Measurements from ENCODE around the gene CGB8. TPM values are rescaled to one million over a fixed set of nuclear protein-coding genes. Genes with fewer than 3 reads are reported as not detected.

Gene CGB8
- total and polyA plus RNA-seq, 2 of the 8 experiments (the other 6 are each of a cell fraction or from before 2014, with no cell fraction given): 0.09 TPM; not detected in 1

Small RNAs within 50 kb of the gene (microRNA-seq; reads per million reads assigned to microRNA genes)
- gene MIR6798 (ENCODE audit: borderline microRNAs expressed in 2 of 2, borderline number of aligned reads in 2 of 2, borderline replicate concordance in 1 of 2): 0 to 0.41 reads per million in 2 experiments

Small RNAs within 50 kb of the gene (small RNA-seq; reads per million reads assigned to genes)
- gene MIR6798 (ENCODE audit: insufficient read depth) (2.2 reads per million, percentile 22 among the genes with 10 or more reads in this experiment), gene RN7SL708P (ENCODE audit: insufficient read depth) (not detected)

Other genes with a start within 250 kb of the CGB8 start
- 42.5 and 44.5 TPM in 2 replicates for gene BCAT2, start 238.1 kb downstream of the CGB8 start, total RNA-seq (2021; fragmentation: NEBNext Ultra II Directional; extraction: Animal tissue kit (Norgen Biotek cat#: 25700))
- gene BCAT2, start 238.1 kb downstream of the CGB8 start, polyA plus RNA-seq (2011; rRNA removed): 48.7 and 77.3 TPM in 2 replicates
- gene HSD17B14, start 212.6 kb downstream of the CGB8 start, total RNA-seq (2021; fragmentation: NEBNext Ultra II Directional; extraction: Animal tissue kit (Norgen Biotek cat#: 25700)): 8.4 and 9.7 TPM in 2 replicates
- 25.5 and 32.7 TPM in 2 replicates for gene HSD17B14, start 212.6 kb downstream of the CGB8 start, polyA plus RNA-seq (2011; rRNA removed)
- gene PLEKHA4, start 180.5 kb downstream of the CGB8 start, total RNA-seq (2021; fragmentation: NEBNext Ultra II Directional; extraction: Animal tissue kit (Norgen Biotek cat#: 25700)): 16.8 and 18.0 TPM in 2 replicates
- gene PLEKHA4, start 180.5 kb downstream of the CGB8 start, polyA plus RNA-seq (2011; rRNA removed): 8.2 and 14.1 TPM in 2 replicates
- gene PPP1R15A, start 176.7 kb downstream of the CGB8 start, total RNA-seq (2021; fragmentation: NEBNext Ultra II Directional; extraction: Animal tissue kit (Norgen Biotek cat#: 25700)): 12.8 and 14.0 TPM in 2 replicates
- gene PPP1R15A, start 176.7 kb downstream of the CGB8 start, polyA plus RNA-seq (2011; rRNA removed): 4.1 and 8.6 TPM in 2 replicates
- gene TULP2, start 150.4 kb downstream of the CGB8 start, total RNA-seq (2021; fragmentation: NEBNext Ultra II Directional; extraction: Animal tissue kit (Norgen Biotek cat#: 25700)): 1.0 and 1.1 TPM in 2 replicates
- 0.95 and 1.8 TPM in 2 replicates for gene TULP2, start 150.4 kb downstream of the CGB8 start, polyA plus RNA-seq (2011; rRNA removed)
- 106 and 111 TPM in 2 replicates for gene NUCB1, start 148.8 kb downstream of the CGB8 start, total RNA-seq (2021; fragmentation: NEBNext Ultra II Directional; extraction: Animal tissue kit (Norgen Biotek cat#: 25700))
- 121 and 178 TPM in 2 replicates for gene NUCB1, start 148.8 kb downstream of the CGB8 start, polyA plus RNA-seq (2011; rRNA removed)
- 2.2 and 2.7 TPM in 2 replicates for gene DHDH, start 115.4 kb downstream of the CGB8 start, total RNA-seq (2021; fragmentation: NEBNext Ultra II Directional; extraction: Animal tissue kit (Norgen Biotek cat#: 25700))
- gene DHDH, start 115.4 kb downstream of the CGB8 start, polyA plus RNA-seq (2011; rRNA removed): 2.8 and 2.9 TPM in 2 replicates
- gene BAX, start 94.2 kb downstream of the CGB8 start, total RNA-seq (2021; fragmentation: NEBNext Ultra II Directional; extraction: Animal tissue kit (Norgen Biotek cat#: 25700)): 257 and 295 TPM in 2 replicates
- 346 and 750 TPM in 2 replicates for gene BAX, start 94.2 kb downstream of the CGB8 start, polyA plus RNA-seq (2011; rRNA removed)
- gene FTL, start 83.8 kb downstream of the CGB8 start, total RNA-seq (2021; fragmentation: NEBNext Ultra II Directional; extraction: Animal tissue kit (Norgen Biotek cat#: 25700)): 1,751 and 1,764 TPM in 2 replicates
- gene FTL, start 83.8 kb downstream of the CGB8 start, polyA plus RNA-seq (2011; rRNA removed): 2,427 and 3,043 TPM in 2 replicates
- 37.8 and 38.7 TPM in 2 replicates for gene GYS1, start 55.8 kb downstream of the CGB8 start, total RNA-seq (2021; fragmentation: NEBNext Ultra II Directional; extraction: Animal tissue kit (Norgen Biotek cat#: 25700))
- gene GYS1, start 55.8 kb downstream of the CGB8 start, polyA plus RNA-seq (2011; rRNA removed): 30.0 and 41.9 TPM in 2 replicates
- 152 and 160 TPM in 2 replicates for gene RUVBL2, start 55.2 kb downstream of the CGB8 start, total RNA-seq (2021; fragmentation: NEBNext Ultra II Directional; extraction: Animal tissue kit (Norgen Biotek cat#: 25700))
- gene RUVBL2, start 55.2 kb downstream of the CGB8 start, polyA plus RNA-seq (2011; rRNA removed): 247 and 341 TPM in 2 replicates
- gene LHB, start 32.0 kb downstream of the CGB8 start, total RNA-seq (2021; fragmentation: NEBNext Ultra II Directional; extraction: Animal tissue kit (Norgen Biotek cat#: 25700)): not detected in 2 replicates
- 0.53 and 1.2 TPM in 2 replicates for gene LHB, start 32.0 kb downstream of the CGB8 start, polyA plus RNA-seq (2011; rRNA removed)
- gene CGB3, start 24.8 kb downstream of the CGB8 start, total RNA-seq (2021; fragmentation: NEBNext Ultra II Directional; extraction: Animal tissue kit (Norgen Biotek cat#: 25700)): not detected in 2 replicates
- gene CGB3, start 24.8 kb downstream of the CGB8 start, polyA plus RNA-seq (2011; rRNA removed): 0.09 TPM in 1 of 2 replicates, not detected in the other
- 0.71 TPM in 1 of 2 replicates, not detected in the other for gene CGB2, start 17.2 kb downstream of the CGB8 start, total RNA-seq (2021; fragmentation: NEBNext Ultra II Directional; extraction: Animal tissue kit (Norgen Biotek cat#: 25700))
- 3.2 and 3.9 TPM in 2 replicates for gene CGB2, start 17.2 kb downstream of the CGB8 start, polyA plus RNA-seq (2011; rRNA removed)
- not detected in 2 replicates for gene CGB1, start 12.2 kb downstream of the CGB8 start, total RNA-seq (2021; fragmentation: NEBNext Ultra II Directional; extraction: Animal tissue kit (Norgen Biotek cat#: 25700))
- gene CGB1, start 12.2 kb downstream of the CGB8 start, polyA plus RNA-seq (2011; rRNA removed): 0.83 TPM in 1 of 2 replicates, not detected in the other
- gene CGB5, start 5.3 kb downstream of the CGB8 start, total RNA-seq (2021; fragmentation: NEBNext Ultra II Directional; extraction: Animal tissue kit (Norgen Biotek cat#: 25700)): 0.63 TPM in 1 of 2 replicates, not detected in the other
- gene CGB5, start 5.3 kb downstream of the CGB8 start, polyA plus RNA-seq (2011; rRNA removed): 0.68 and 0.83 TPM in 2 replicates
- 0.52 and 1.2 TPM in 2 replicates for gene CGB7, start 8.6 kb upstream of the CGB8 start, total RNA-seq (2021; fragmentation: NEBNext Ultra II Directional; extraction: Animal tissue kit (Norgen Biotek cat#: 25700))
- gene CGB7, start 8.6 kb upstream of the CGB8 start, polyA plus RNA-seq (2011; rRNA removed): 2.2 and 3.8 TPM in 2 replicates
- 2.8 and 3.1 TPM in 2 replicates for gene NTF4, start 15.7 kb upstream of the CGB8 start, total RNA-seq (2021; fragmentation: NEBNext Ultra II Directional; extraction: Animal tissue kit (Norgen Biotek cat#: 25700))
- gene NTF4, start 15.7 kb upstream of the CGB8 start, polyA plus RNA-seq (2011; rRNA removed): 5.3 and 6.5 TPM in 2 replicates
- gene KCNA7, start 23.6 kb upstream of the CGB8 start, total RNA-seq (2021; fragmentation: NEBNext Ultra II Directional; extraction: Animal tissue kit (Norgen Biotek cat#: 25700)): 0.10 and 0.17 TPM in 2 replicates
- gene KCNA7, start 23.6 kb upstream of the CGB8 start, polyA plus RNA-seq (2011; rRNA removed): 0.06 and 0.09 TPM in 2 replicates
- gene SNRNP70, start 36.3 kb upstream of the CGB8 start, total RNA-seq (2021; fragmentation: NEBNext Ultra II Directional; extraction: Animal tissue kit (Norgen Biotek cat#: 25700)): 231 and 244 TPM in 2 replicates
- 235 and 515 TPM in 2 replicates for gene SNRNP70, start 36.3 kb upstream of the CGB8 start, polyA plus RNA-seq (2011; rRNA removed)
- 4.1 and 4.2 TPM in 2 replicates for gene LIN7B, start 65.3 kb upstream of the CGB8 start, total RNA-seq (2021; fragmentation: NEBNext Ultra II Directional; extraction: Animal tissue kit (Norgen Biotek cat#: 25700))
- 4.1 and 6.0 TPM in 2 replicates for gene LIN7B, start 65.3 kb upstream of the CGB8 start, polyA plus RNA-seq (2011; rRNA removed)
- gene C19orf73, start 70.0 kb upstream of the CGB8 start, total RNA-seq (2021; fragmentation: NEBNext Ultra II Directional; extraction: Animal tissue kit (Norgen Biotek cat#: 25700)): 1.2 and 2.5 TPM in 2 replicates
- gene C19orf73, start 70.0 kb upstream of the CGB8 start, polyA plus RNA-seq (2011; rRNA removed): 4.6 and 10.0 TPM in 2 replicates
- 25.3 and 28.0 TPM in 2 replicates for gene PPFIA3, start 70.4 kb upstream of the CGB8 start, total RNA-seq (2021; fragmentation: NEBNext Ultra II Directional; extraction: Animal tissue kit (Norgen Biotek cat#: 25700))
- gene PPFIA3, start 70.4 kb upstream of the CGB8 start, polyA plus RNA-seq (2011; rRNA removed): 15.9 and 28.8 TPM in 2 replicates
- 1.8 and 2.3 TPM in 2 replicates for gene HRC, start 106.3 kb upstream of the CGB8 start, total RNA-seq (2021; fragmentation: NEBNext Ultra II Directional; extraction: Animal tissue kit (Norgen Biotek cat#: 25700))
- 2.6 and 6.8 TPM in 2 replicates for gene HRC, start 106.3 kb upstream of the CGB8 start, polyA plus RNA-seq (2011; rRNA removed)
- 11.3 and 12.6 TPM in 2 replicates for gene TRPM4, start 108.7 kb upstream of the CGB8 start, total RNA-seq (2021; fragmentation: NEBNext Ultra II Directional; extraction: Animal tissue kit (Norgen Biotek cat#: 25700))
- gene TRPM4, start 108.7 kb upstream of the CGB8 start, polyA plus RNA-seq (2011; rRNA removed): 13.3 and 21.5 TPM in 2 replicates

Measured in H1 (cell line).